Keratinocyte (primary cell): ENCODE results near the gene ELMO3.

Source experiments
- EZH2 ChIP-seq: IDR thresholded peaks from one replicate; pipeline ENCODE4 v1.6.1; 2012; ENCODE audit warnings: inconsistent platforms, mild to moderate bottlenecking, low read length, moderate library complexity
- TF ChIP-seq, protein P1 (sequence below), 3 experiments: IDR thresholded peaks in 1 of 3; conservative IDR thresholded peaks in 1 of 3; optimal IDR thresholded peaks in 1 of 3; 2 replicates in 2 of 3; 3 replicates in 1 of 3; pipeline versions ENCODE3 to v1.5.1; 2011; ENCODE audit warnings: low read length in 3 of 3, mild to moderate bottlenecking in 3 of 3, moderate library complexity in 2 of 3, control low read depth in 1 of 3, inconsistent platforms in 1 of 3; ENCODE audit not compliant: insufficient read depth in 2 of 3; ENCODE audit errors: extremely low read depth in 1 of 3

DNA sequence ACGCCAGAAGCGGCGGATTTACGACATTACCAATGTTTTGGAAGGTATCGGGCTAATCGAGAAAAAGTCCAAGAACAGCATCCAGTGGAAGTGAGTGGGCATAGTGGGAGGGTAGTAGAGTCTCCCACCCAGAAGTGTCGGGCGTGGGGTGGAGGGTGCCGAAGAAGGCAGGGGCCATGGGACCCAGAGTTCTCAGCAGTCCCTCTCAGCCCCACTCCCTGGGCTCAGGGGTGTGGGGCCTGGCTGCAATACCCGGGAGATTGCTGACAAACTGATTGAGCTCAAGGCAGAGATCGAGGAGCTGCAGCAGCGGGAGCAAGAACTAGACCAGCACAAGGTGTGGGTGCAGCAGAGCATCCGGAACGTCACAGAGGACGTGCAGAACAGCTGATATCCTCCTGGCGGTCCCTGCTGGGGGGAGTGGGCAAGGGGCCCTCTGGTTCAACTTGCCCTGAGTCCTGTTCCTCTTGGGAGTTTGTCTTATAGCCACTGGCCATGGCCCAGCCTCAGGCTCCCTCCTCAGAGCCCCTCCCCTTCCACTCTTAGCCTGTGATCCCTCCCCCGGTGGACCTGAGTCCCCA is 6.1 kb upstream of the ELMO3 start:
- TF ChIP-seq, protein P1, sequence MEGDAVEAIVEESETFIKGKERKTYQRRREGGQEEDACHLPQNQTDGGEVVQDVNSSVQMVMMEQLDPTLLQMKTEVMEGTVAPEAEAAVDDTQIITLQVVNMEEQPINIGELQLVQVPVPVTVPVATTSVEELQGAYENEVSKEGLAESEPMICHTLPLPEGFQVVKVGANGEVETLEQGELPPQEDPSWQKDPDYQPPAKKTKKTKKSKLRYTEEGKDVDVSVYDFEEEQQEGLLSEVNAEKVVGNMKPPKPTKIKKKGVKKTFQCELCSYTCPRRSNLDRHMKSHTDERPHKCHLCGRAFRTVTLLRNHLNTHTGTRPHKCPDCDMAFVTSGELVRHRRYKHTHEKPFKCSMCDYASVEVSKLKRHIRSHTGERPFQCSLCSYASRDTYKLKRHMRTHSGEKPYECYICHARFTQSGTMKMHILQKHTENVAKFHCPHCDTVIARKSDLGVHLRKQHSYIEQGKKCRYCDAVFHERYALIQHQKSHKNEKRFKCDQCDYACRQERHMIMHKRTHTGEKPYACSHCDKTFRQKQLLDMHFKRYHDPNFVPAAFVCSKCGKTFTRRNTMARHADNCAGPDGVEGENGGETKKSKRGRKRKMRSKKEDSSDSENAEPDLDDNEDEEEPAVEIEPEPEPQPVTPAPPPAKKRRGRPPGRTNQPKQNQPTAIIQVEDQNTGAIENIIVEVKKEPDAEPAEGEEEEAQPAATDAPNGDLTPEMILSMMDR (optimal IDR thresholded peaks at IDR 0.05 in 1 of 3, IDR thresholded peaks at IDR 0.05 in 1 of 3, conservative IDR thresholded peaks at IDR 0.05 in 1 of 3; ENCODE audit: extremely low read depth in 1 of 3, insufficient read depth in 2 of 3, low read length in 3 of 3): no peak
- no peak for TF ChIP-seq EZH2
